H9 (cell line): ENCODE data around the gene IL17A. TPM values are rescaled to one million over a fixed set of nuclear protein-coding genes. Genes with fewer than 3 reads are reported as not detected.

Experiments used
- DNase-seq: peaks from one replicate; pipeline ENCODE4 v3.0.0-alpha.2; 2017
- H2AFZ ChIP-seq: one replicate; pipeline ENCODE4 v1.6.1; 2013; ENCODE audit warnings: mild to moderate bottlenecking, low read length, control low read depth, moderate library complexity
- H2AK5ac ChIP-seq: 2 replicates; pipeline ENCODE4 v1.6.1; 2013; ENCODE audit warnings: low read length, control low read depth, mixed read lengths; ENCODE audit not compliant: insufficient read length
- H2BK120ac ChIP-seq: one replicate; pipeline ENCODE4 v1.6.1; 2013; ENCODE audit warnings: low read depth, mild to moderate bottlenecking, low read length, control low read depth, inconsistent platforms; ENCODE audit not compliant: poor library complexity, severe bottlenecking
- H2BK12ac ChIP-seq: 2 replicates; pipeline ENCODE4 v1.6.1; 2013; ENCODE audit warnings: low read length, control low read depth, mixed read lengths, low read depth; ENCODE audit not compliant: insufficient read length
- H2BK15ac ChIP-seq: 2 replicates; pipeline ENCODE4 v1.6.1; 2013; ENCODE audit warnings: low read depth, low read length, control low read depth
- H2BK20ac ChIP-seq: one replicate; pipeline ENCODE4 v1.6.1; 2013; ENCODE audit warnings: low read depth, mild to moderate bottlenecking, low read length, control low read depth, inconsistent platforms; ENCODE audit not compliant: poor library complexity, severe bottlenecking
- H2BK5ac ChIP-seq: 2 replicates; pipeline ENCODE4 v1.6.1; 2013; ENCODE audit warnings: low read length, control low read depth, mixed read lengths; ENCODE audit not compliant: insufficient read length
- H3K14ac ChIP-seq: 2 replicates; pipeline ENCODE4 v1.6.1; 2013; ENCODE audit warnings: low read length, control low read depth; ENCODE audit not compliant: insufficient read depth
- H3K18ac ChIP-seq: 2 replicates; pipeline ENCODE4 v1.6.1; 2013; ENCODE audit warnings: low read depth, mild to moderate bottlenecking, mixed read lengths, low read length, control low read depth; ENCODE audit not compliant: insufficient read length
- H3K23ac ChIP-seq: 2 replicates; pipeline ENCODE4 v1.6.1; 2013; ENCODE audit warnings: low read length, control low read depth, mixed read lengths, low read depth; ENCODE audit not compliant: insufficient read length
- H3K23me2 ChIP-seq: 2 replicates; pipeline ENCODE4 v1.6.1; 2013; ENCODE audit warnings: low read depth, mild to moderate bottlenecking, mixed read lengths, low read length, control low read depth; ENCODE audit not compliant: insufficient read length, poor library complexity, severe bottlenecking
- H3K27ac ChIP-seq: 2 replicates; pipeline ENCODE4 v1.5.1; 2013; ENCODE audit warnings: low read length, control low read depth, mixed read lengths, low read depth; ENCODE audit not compliant: insufficient read length
- H3K27me3 ChIP-seq: 2 replicates; pipeline ENCODE4 v1.6.1; 2013; ENCODE audit warnings: low read length, control low read depth, inconsistent platforms; ENCODE audit not compliant: insufficient read depth
- H3K4ac ChIP-seq: 2 replicates; pipeline ENCODE4 v1.6.1; 2013; ENCODE audit warnings: low read depth, mild to moderate bottlenecking, control low read depth, inconsistent platforms, low read length, moderate library complexity
- H3K4me1 ChIP-seq: 2 replicates; pipeline ENCODE4 v1.6.1; 2013; ENCODE audit warnings: low read length, control low read depth, inconsistent platforms; ENCODE audit not compliant: insufficient read depth
- H3K4me2 ChIP-seq: 2 replicates; pipeline ENCODE4 v1.6.1; 2013; ENCODE audit warnings: low read length, control low read depth, mixed read lengths; ENCODE audit not compliant: insufficient read length, insufficient read depth
- H3K56ac ChIP-seq: 2 replicates; pipeline ENCODE4 v1.6.1; 2013; ENCODE audit warnings: low read depth, mild to moderate bottlenecking, mixed read lengths, low read length, control low read depth; ENCODE audit not compliant: insufficient read length
- H3K79me1 ChIP-seq: 2 replicates; pipeline ENCODE4 v1.6.1; 2013; ENCODE audit warnings: low read depth, mild to moderate bottlenecking, moderate library complexity, low read length, control low read depth, inconsistent platforms; ENCODE audit not compliant: insufficient read depth, poor library complexity, severe bottlenecking
- H3K79me2 ChIP-seq: 2 replicates; pipeline ENCODE4 v1.6.1; 2013; ENCODE audit warnings: low read length, control low read depth, inconsistent platforms; ENCODE audit not compliant: insufficient read depth
- H3K9ac ChIP-seq: 2 replicates; pipeline ENCODE4 v1.6.1; 2013; ENCODE audit warnings: low read length, control low read depth, mixed read lengths; ENCODE audit not compliant: insufficient read length; ENCODE audit errors: extremely low read depth
- H3K9me3 ChIP-seq: one replicate; pipeline ENCODE4 v1.6.1; 2013; ENCODE audit warnings: low read depth, low read length, inconsistent platforms; ENCODE audit not compliant: control insufficient read depth
- H3T11ph ChIP-seq: one replicate; pipeline ENCODE4 v1.6.1; 2013; ENCODE audit warnings: mild to moderate bottlenecking, low read length, control low read depth, inconsistent platforms
- H4K20me1 ChIP-seq: one replicate; pipeline ENCODE4 v1.6.1; 2013; ENCODE audit not compliant: control insufficient read depth, insufficient read length, insufficient read depth
- H4K5ac ChIP-seq: 2 replicates; pipeline ENCODE4 v1.6.1; 2013; ENCODE audit warnings: low read depth, mild to moderate bottlenecking, mixed read lengths, low read length, control low read depth; ENCODE audit not compliant: insufficient read length
- H4K8ac ChIP-seq: replicated peaks from 2 replicates; pipeline ENCODE4 v1.6.1; 2013; ENCODE audit warnings: low read length, control low read depth, mixed read lengths, low read depth; ENCODE audit not compliant: insufficient read length
- H4K91ac ChIP-seq: 2 replicates; pipeline ENCODE4 v1.6.1; 2013; ENCODE audit warnings: low read depth, mild to moderate bottlenecking, moderate library complexity, mixed read lengths, low read length, control low read depth; ENCODE audit not compliant: insufficient read length
- H3K27ac Mint-ChIP-seq, 3 experiments: 2 replicates in 2 of 3; 3 replicates in 1 of 3; pipeline ENCODE4 v1.8.0; 2020 to 2021; ENCODE audit warnings: mixed read lengths in 3 of 3, mild to moderate bottlenecking in 1 of 3, moderate library complexity in 1 of 3
- H3K27me3 Mint-ChIP-seq: 2 replicates; pipeline ENCODE4 v1.8.0; 2021; ENCODE audit warnings: low read depth, mild to moderate bottlenecking, moderate library complexity, mixed read lengths
- H3K36me3 Mint-ChIP-seq, 3 experiments: 2 replicates in 2 of 3; 3 replicates in 1 of 3; pipeline ENCODE4 v1.8.0; 2020 to 2021; ENCODE audit warnings: low read depth in 3 of 3, mixed read lengths in 3 of 3; ENCODE audit not compliant: insufficient read depth in 1 of 3
- H3K4me1 Mint-ChIP-seq, 2 experiments: 2 replicates each; pipeline ENCODE4 v1.8.0; 2020; ENCODE audit warnings: mixed read lengths in 2 of 2
- H3K4me3 Mint-ChIP-seq, 2 experiments: 2 replicates in 1 of 2; 3 replicates in 1 of 2; pipeline ENCODE4 v1.8.0; 2020 to 2021; ENCODE audit warnings: mild to moderate bottlenecking in 2 of 2, mixed read lengths in 2 of 2, moderate library complexity in 1 of 2
- H3K9me3 Mint-ChIP-seq, 2 experiments: 2 replicates in 1 of 2; 3 replicates in 1 of 2; pipeline ENCODE4 v1.8.0; 2020; ENCODE audit warnings: mild to moderate bottlenecking in 2 of 2, mixed read lengths in 2 of 2, moderate library complexity in 1 of 2
- CTCF ChIP-seq: fragments of 200-600 bp; sonication (generic); conservative IDR thresholded peaks from 3 replicates; pipeline ENCODE4 v1.8.0; 2021; ENCODE audit warnings: antibody characterized with exemption, mild to moderate bottlenecking
- WGBS: extraction: QIAGEN DNeasy Blood & Tissue Kit; methylation state at CpG from one replicate; pipeline ENCODE4 v1.1.7; 2013; ENCODE audit warnings: missing lambda C conversion rate, low lambda C conversion rate, mixed read lengths; ENCODE audit not compliant: insufficient read length; ENCODE audit errors: extremely low coverage; 5-methylcytosine and 5-hydroxymethylcytosine counted together
- long read RNA-seq: library from polyadenylated mRNA; unstranded; transcript quantifications from one replicate; pipeline ENCODE4 v2.0.0, GENCODE V29; 2020
- total RNA-seq: library from RNA; stranded (reverse); gene quantifications from 2 replicates; pipeline ENCODE4 v1.2.1, GENCODE V29; 2021

The IL17A gene
- total RNA-seq, result not detected in 2 replicates
- long read RNA-seq, result 0 reads

GRCh38 chr6:52186075-52186474 is at the start of gene IL17A:
IL17A (plus strand) TSS chr6:52186375; CDS start chr6:52186432, 57 bp downstream.
- Mint-ChIP-seq H3K27ac (no peak within 1 kb of the TSS), H3K9me3 (peaks cover 0 to under 1% of the 10 kb centered on the region in 2 experiments; a peak in 1 of 5 replicates), H3K27me3 (no peaks in the 10 kb centered on the region), H3K36me3 (peaks cover 0 to 5% (median 0%) of the 10 kb centered on the region in 3 experiments; a peak in 3 of 7 replicates), H3K4me3 (no peak within 1 kb of the TSS), H3K4me1 (peaks cover 19 to 40% of the 10 kb centered on the region in 2 experiments)
- no peak within 1 kb of the TSS for H2AK5ac ChIP-seq
- TF ChIP-seq CTCF, result no peak
- H3T11ph ChIP-seq, result no peak within 1 kb of the TSS
- no peak within 1 kb of the TSS for H2BK20ac ChIP-seq
- no peak within 1 kb of the TSS for H2BK5ac ChIP-seq
- no peak within 1 kb of the TSS for H3K9ac ChIP-seq
- no peak within 1 kb of the TSS for H3K18ac ChIP-seq
- no peak within 1 kb of the TSS for H2BK120ac ChIP-seq
- no CpG with 5 or more reads among the region's 7 CpGs for WGBS
- no peaks in the 10 kb centered on the region for H3K23me2 ChIP-seq
- H2AFZ ChIP-seq, result no peak within 1 kb of the TSS
- no peaks in the 10 kb centered on the region for H3K79me2 ChIP-seq
- H3K79me1 ChIP-seq, result no peaks in the 10 kb centered on the region
- H3K56ac ChIP-seq, result no peak within 1 kb of the TSS
- no peak within 1 kb of the TSS for H3K4me2 ChIP-seq
- DNase-seq, result no peak
- H3K4ac ChIP-seq, result no peak within 1 kb of the TSS
- H4K5ac ChIP-seq, result no peak within 1 kb of the TSS
- H2BK12ac ChIP-seq, result no peak within 1 kb of the TSS
- no peak within 1 kb of the TSS for H4K91ac ChIP-seq
- peaks cover 9% of the 10 kb centered on the region; the same call in 1 of the 2 replicates for H3K4me1 ChIP-seq
- no peaks in the 10 kb centered on the region for H3K9me3 ChIP-seq
- no peak within 1 kb of the TSS for H2BK15ac ChIP-seq
- H3K23ac ChIP-seq, result no peak within 1 kb of the TSS
- H3K27ac ChIP-seq, result no peak within 1 kb of the TSS
- no peaks in the 10 kb centered on the region for H3K27me3 ChIP-seq
- H4K20me1 ChIP-seq, result no peaks in the 10 kb centered on the region
- no peak within 1 kb of the TSS for H4K8ac ChIP-seq
- H3K14ac ChIP-seq, result no peak within 1 kb of the TSS
